ENCODE data around the gene WIF1. TPM values are rescaled to one million over a fixed set of nuclear protein-coding genes. Genes with fewer than 3 reads are reported as not detected.

Gene WIF1
- total RNA-seq, 2 experiments from 2014 or later = not detected

DNA sequence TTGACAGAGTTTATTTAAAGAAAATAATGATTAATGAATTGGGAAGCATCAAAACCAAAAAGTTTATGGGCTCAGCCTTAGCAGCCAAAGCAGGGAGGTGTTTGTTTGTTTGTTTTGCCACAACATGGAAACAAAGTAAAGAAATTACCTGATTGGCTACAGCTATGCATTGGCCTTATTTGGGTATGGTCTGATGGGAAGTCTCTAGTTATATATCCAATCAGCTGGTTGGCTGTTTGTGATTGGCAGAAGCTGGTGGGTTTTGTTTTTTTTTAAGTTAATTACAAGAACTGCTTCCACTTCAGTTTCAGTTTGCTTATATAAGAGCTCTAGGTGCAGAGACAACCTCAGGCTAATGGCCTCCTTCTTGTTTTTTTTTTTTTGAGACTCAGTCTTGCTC is 43.7 kb upstream of the WIF1 start:
- POLR2A ChIA-PET = interaction anchor here (0.5 to 0.7 kb wide), 4 partner anchors 16 to 490 kb away, joined by 3 read pairs; no protein-coding TSS in a partner anchor
- Histone ChIP-seq H3K36me3 (ENCODE audit: insufficient read depth, low read length) (no peaks in the 10 kb centered on the region), H3K4me2 (ENCODE audit: low read length) (no peak overlapping the region), H3K27ac (ENCODE audit: low read depth, low read length, poor library complexity, severe bottlenecking) (no peak overlapping the region), H2AFZ (ENCODE audit: low read length) (no peak overlapping the region), H3K79me2 (ENCODE audit: insufficient read depth, low read depth, low read length) (peaks cover 12% of the 10 kb centered on the region; the same call in 1 of the 2 replicates), H4K20me1 (ENCODE audit: insufficient read depth, low read length) (no peaks in the 10 kb centered on the region), H3K4me1 (ENCODE audit: insufficient read depth, low read length, poor library complexity, severe bottlenecking) (peaks cover 5% of the 10 kb centered on the region), H3K9me3 (ENCODE audit: low read length) (no peaks in the 10 kb centered on the region), H3K4me3 (ENCODE audit: low read depth, low read length, poor library complexity, severe bottlenecking) (no peak overlapping the region), H3K9me2 (ENCODE audit: insufficient read depth, low read length) (no peaks in the 10 kb centered on the region)
- no TSS peak for BruUV-seq (replicated peaks)
- no peak for DNase-seq (ENCODE audit: low spot score)
- CTCF ChIA-PET (ENCODE audit: unreplicated experiment) = no interaction called here
- TF ChIP-seq EZH2phosphoT487 (IDR thresholded peaks at IDR 0.05; ENCODE audit: borderline replicate concordance, low read depth, low read length) = no peak
- TF ChIP-seq, protein P1, sequence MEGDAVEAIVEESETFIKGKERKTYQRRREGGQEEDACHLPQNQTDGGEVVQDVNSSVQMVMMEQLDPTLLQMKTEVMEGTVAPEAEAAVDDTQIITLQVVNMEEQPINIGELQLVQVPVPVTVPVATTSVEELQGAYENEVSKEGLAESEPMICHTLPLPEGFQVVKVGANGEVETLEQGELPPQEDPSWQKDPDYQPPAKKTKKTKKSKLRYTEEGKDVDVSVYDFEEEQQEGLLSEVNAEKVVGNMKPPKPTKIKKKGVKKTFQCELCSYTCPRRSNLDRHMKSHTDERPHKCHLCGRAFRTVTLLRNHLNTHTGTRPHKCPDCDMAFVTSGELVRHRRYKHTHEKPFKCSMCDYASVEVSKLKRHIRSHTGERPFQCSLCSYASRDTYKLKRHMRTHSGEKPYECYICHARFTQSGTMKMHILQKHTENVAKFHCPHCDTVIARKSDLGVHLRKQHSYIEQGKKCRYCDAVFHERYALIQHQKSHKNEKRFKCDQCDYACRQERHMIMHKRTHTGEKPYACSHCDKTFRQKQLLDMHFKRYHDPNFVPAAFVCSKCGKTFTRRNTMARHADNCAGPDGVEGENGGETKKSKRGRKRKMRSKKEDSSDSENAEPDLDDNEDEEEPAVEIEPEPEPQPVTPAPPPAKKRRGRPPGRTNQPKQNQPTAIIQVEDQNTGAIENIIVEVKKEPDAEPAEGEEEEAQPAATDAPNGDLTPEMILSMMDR (conservative IDR thresholded peaks at IDR 0.05; ENCODE audit: low read length) = no peak
- intact Hi-C loops (cut with micrococcal nuclease; ENCODE audit: unreplicated experiment) = no loop called here

DNA sequence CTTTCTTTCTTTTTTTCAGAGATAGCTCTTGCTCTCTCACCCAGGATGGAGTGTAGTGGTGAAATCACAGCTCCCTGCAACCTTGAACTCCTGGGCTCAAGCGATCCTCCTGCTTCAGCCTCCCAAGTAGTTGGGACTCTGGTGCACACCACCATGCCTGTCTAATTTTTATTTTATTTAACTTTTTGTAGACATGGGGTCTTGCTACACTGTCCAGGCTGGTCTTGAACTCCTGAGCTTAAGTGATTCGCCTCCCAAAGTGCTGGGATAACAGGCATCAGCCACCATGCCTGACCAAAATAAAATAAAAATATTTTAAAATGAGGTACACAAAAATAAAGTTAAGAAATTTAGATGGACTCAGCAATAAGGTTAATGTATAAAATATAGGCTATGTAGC is 43.1 kb upstream of the WIF1 start:
- H3K36me3 ChIP-seq (ENCODE audit: insufficient read depth, low read length) = no peaks in the 10 kb centered on the region
- BruUV-seq (replicated peaks) = no TSS peak
- no peak overlapping the region for H2AFZ ChIP-seq (ENCODE audit: low read length)
- H3K9me2 ChIP-seq (ENCODE audit: insufficient read depth, low read length) = no peaks in the 10 kb centered on the region
- CTCF ChIA-PET (ENCODE audit: unreplicated experiment) = no interaction called here
- H3K4me1 ChIP-seq (ENCODE audit: insufficient read depth, low read length, poor library complexity, severe bottlenecking) = peaks cover 5% of the 10 kb centered on the region
- H3K27ac ChIP-seq (ENCODE audit: low read depth, low read length, poor library complexity, severe bottlenecking) = no peak overlapping the region
- intact Hi-C loops (cut with micrococcal nuclease; ENCODE audit: unreplicated experiment) = no loop called here
- H3K4me3 ChIP-seq (ENCODE audit: low read depth, low read length, poor library complexity, severe bottlenecking) = no peak overlapping the region
- H3K79me2 ChIP-seq (ENCODE audit: insufficient read depth, low read depth, low read length) = peaks cover 9% of the 10 kb centered on the region; the same call in 1 of the 2 replicates
- no peak for TF ChIP-seq EZH2phosphoT487 (IDR thresholded peaks at IDR 0.05; ENCODE audit: borderline replicate concordance, low read depth, low read length)
- TF ChIP-seq, protein P1 (conservative IDR thresholded peaks at IDR 0.05; ENCODE audit: low read length) = no peak
- no peak for DNase-seq (ENCODE audit: low spot score)
- H4K20me1 ChIP-seq (ENCODE audit: insufficient read depth, low read length) = no peaks in the 10 kb centered on the region
- H3K4me2 ChIP-seq (ENCODE audit: low read length) = no peak overlapping the region
- no peaks in the 10 kb centered on the region for H3K9me3 ChIP-seq (ENCODE audit: low read length)
- POLR2A ChIA-PET = interaction anchor here (0.7 kb wide), 3 partner anchors 16 to 490 kb away, joined by 3 read pairs; no protein-coding TSS in a partner anchor

DNA sequence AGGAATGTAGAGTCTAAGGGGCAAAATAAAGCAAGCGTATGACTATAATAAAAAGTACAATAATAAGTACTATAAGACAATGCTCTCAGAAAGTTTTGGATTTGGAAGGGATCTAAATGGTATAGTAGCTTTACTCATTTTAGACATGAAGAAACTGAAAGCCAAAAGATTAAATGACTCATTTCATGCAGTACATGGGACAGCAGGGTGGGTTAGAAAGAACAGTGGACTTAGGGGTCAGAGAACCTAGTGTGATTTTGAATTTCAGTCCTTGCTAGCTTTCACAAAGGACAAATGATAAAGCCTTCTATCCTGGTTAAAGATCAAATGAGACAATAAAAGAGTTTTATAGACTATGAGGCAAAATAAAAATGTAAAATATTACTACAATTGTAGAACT is 41.5 kb upstream of the WIF1 start:
- no peaks in the 10 kb centered on the region for H3K9me3 ChIP-seq (ENCODE audit: low read length)
- H3K9me2 ChIP-seq (ENCODE audit: insufficient read depth, low read length) = no peaks in the 10 kb centered on the region
- CTCF ChIA-PET (ENCODE audit: unreplicated experiment) = no interaction called here
- intact Hi-C loops (cut with micrococcal nuclease; ENCODE audit: unreplicated experiment) = no loop called here
- H2AFZ ChIP-seq (ENCODE audit: low read length) = no peak overlapping the region
- no peaks in the 10 kb centered on the region for H3K36me3 ChIP-seq (ENCODE audit: insufficient read depth, low read length)
- no peaks in the 10 kb centered on the region for H3K4me1 ChIP-seq (ENCODE audit: insufficient read depth, low read length, poor library complexity, severe bottlenecking)
- H3K4me3 ChIP-seq (ENCODE audit: low read depth, low read length, poor library complexity, severe bottlenecking) = no peak overlapping the region
- no peak for DNase-seq (ENCODE audit: low spot score)
- no peak overlapping the region for H3K27ac ChIP-seq (ENCODE audit: low read depth, low read length, poor library complexity, severe bottlenecking)
- BruUV-seq (replicated peaks) = no TSS peak
- H3K79me2 ChIP-seq (ENCODE audit: insufficient read depth, low read depth, low read length) = no peaks in the 10 kb centered on the region
- no peaks in the 10 kb centered on the region for H4K20me1 ChIP-seq (ENCODE audit: insufficient read depth, low read length)
- POLR2A ChIA-PET = no interaction called here
- no peak overlapping the region for H3K4me2 ChIP-seq (ENCODE audit: low read length)
- TF ChIP-seq EZH2phosphoT487 (IDR thresholded peaks at IDR 0.05; ENCODE audit: borderline replicate concordance, low read depth, low read length) = no peak
- TF ChIP-seq, protein P1 (conservative IDR thresholded peaks at IDR 0.05; ENCODE audit: low read length) = no peak
